Stimulated activated CD4-positive, alpha-beta T cell treated with anti-CD3 and anti-CD28 coated beads, Interleukin-12 subunit alpha, Interleukin-12 subunit beta, amount 100 ng/mL, for 4 hours (primary cell): ENCODE measurements around the gene PKD1.

Experiments
- DNase-seq: peaks from one replicate; pipeline ENCODE4 v3.0.0-alpha.2; 2020

Gene PKD1

GRCh38 chr16:2086106-2086742 is 49.5 kb downstream of the PKD1 start:
- DNase-seq, result no peak

DNA sequence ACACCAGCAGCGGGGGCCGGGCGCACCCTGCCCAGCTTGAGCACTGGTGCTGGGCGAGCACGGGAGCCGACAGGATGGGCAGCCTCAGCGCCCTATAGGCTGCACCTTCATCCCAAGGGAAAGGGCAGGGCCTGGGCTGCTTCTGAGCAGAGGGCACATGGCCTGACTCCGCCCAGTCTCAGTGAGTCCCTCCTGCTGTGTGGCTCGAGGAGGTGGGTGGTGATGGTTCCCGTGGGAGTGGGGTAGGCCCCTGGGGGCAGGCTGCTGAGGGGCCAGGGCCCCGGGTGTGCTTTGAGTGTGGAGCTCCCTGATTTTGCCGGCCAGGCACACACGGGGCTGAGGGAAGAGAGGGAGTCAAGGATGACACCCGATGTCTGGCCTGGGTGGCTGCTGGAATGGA is 50.0 kb downstream of the PKD1 start:
- DNase-seq, result no peak

DNA sequence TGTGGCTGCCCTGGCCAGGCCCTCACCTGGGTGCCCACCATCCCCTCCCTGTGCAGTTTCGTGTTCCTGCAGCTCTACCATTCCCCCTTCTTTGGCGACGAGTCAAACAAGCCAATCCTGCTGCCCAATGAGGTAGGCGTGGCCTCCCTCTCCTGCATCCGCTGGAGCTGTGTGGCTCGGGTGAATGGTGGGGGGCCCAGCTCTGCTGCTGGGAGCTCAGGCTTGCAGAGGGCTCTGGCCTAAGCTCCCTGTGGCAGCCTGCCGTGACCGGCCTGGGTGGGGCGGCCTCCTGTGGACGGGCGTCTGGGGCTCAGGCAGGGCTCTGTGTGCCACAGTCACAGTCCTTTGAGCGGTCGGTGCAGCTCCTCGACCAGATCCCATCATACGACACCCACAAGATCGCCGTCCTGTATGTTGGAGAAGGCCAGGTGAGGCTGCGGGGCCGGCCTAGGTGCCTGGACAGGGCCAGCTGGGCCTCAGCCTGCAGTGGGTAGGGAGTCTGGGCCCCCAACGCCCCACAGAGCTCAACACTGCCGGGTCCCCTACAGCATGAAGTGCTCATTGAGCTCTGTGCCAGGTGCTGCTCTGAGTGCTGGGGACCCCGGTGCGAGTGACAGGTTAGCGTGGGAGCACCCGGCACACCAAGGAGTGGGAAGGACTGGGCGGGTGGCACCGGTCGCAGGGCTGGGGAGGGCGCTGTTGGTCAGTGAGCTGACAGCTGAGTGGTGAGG is 50.6 kb downstream of the PKD1 start:
- DNase-seq, result no peak

GRCh38 chr16:2083876-2084780 is 51.6 kb downstream of the PKD1 start:
- DNase-seq, result no peak

DNA sequence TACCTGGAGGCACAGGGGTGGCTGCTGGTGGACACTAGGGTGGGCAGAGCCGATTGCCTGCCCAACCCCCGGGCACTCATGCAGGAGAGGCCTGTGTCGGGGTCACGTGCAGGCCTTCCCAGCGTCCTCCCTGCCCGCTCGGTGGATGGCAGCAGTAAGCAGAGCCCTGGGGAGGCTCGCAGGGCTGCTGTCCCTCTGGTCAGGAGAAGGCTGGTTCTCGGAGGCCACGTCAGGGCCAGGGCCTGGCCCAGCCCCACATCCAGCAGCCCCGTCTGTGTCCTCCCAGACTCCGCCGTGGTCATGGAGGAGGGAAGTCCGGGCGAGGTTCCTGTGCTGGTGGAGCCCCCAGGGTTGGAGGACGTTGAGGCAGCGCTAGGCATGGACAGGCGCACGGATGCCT is 52.3 kb downstream of the PKD1 start:
- no peak for DNase-seq

GRCh38 chr16:2082983-2083364 is 52.7 kb downstream of the PKD1 start:
- DNase-seq, result no peak

DNA sequence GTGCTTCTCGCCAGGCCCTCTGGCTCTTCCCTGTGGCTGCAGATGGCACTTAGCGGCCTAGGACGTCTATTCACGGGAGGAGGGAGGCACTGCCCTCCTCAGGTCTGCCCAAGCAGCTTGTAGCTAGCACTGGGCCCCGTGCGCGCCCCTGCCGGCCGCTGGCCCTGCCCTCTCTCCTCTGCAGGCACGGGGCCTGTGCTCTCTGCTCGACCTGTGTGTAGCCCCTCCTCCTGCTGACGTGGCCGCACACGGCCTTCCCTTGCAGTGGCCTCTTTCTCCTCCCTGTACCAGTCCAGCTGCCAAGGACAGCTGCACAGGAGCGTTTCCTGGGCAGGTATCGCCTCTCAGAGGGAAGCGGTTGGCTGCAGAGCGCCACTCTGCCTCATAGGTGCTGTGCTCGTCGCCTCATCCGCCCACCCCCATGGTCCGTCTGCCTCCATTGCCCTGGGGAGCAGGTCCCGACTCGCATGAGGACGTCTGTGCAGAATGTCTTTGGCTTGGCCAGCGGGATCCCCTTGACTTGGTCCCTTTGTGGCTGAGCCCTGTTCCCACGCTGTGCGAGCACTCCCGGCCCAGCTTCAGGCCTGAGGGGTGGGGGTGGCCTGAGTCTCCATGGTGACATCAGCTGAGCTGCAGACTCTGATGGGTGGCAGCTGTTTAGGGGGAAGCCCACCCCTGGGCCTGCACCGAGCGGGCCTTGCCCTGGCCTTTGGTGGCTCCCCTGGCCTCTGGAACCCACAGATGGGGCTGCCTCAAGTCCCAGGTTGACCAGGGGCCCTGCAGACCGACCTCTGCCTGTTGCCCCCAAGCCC is 53.3 kb downstream of the PKD1 start:
- no peak for DNase-seq

- no peak for DNase-seq
These were observed 54.3 kb downstream of the PKD1 start for GRCh38 chr16:2081201-2082084.

- DNase-seq, result no peak
These were observed 55.7 kb downstream of the PKD1 start for GRCh38 chr16:2079991-2080390.

GRCh38 chr16:2079311-2079800 is 56.3 kb downstream of the PKD1 start:
- DNase-seq, result no peak

- DNase-seq, result no peak
These were observed 57.0 kb downstream of the PKD1 start for GRCh38 chr16:2078691-2079090.

- no peak for DNase-seq
These were observed 57.6 kb downstream of the PKD1 start for GRCh38 chr16:2078096-2078495.

DNA sequence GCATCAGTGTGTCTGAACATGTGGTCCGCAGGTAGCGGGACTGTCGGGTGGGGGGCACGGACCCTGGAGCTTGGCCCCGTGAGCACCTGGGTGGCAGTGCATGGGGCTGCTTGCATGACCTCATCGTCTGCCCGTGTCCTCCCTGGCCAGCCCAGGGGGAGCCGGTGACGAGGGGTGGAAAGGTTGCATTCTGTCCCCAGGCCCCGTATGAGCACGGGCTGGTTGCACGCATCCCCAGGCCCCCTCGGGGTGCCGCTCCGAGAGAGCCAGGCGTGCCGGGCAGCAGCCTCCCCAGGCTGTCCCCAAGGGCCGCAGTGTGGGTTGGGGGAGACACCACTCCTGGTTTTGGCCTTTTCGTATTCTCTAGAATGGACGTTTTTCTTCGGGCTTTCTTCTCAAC is 58.0 kb downstream of the PKD1 start:
- no peak for DNase-seq

DNA sequence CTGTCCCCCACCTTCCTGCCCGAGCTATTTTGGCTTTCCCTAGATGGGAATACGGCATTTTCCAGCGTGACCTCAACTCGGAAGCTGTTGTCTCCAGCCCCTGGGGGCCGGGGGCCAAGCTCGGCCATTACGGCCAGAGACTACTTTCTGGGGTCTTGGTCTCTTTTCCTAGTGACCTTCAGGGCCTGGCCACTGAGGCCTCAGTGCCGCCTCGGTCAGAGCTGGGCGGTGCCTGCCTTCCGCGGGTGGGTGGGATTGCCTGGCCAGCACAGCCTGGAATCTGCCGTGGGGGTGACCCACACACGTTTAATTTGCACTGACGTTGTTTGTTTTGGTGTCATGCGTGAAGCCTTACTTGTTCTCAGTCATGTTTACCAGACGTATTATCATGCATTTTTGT is 58.7 kb downstream of the PKD1 start:
- DNase-seq, result no peak

GRCh38 chr16:2076072-2076865 is 59.4 kb downstream of the PKD1 start:
- no peak for DNase-seq

- DNase-seq, result no peak
These were observed 60.1 kb downstream of the PKD1 start for GRCh38 chr16:2075631-2076030.

DNA sequence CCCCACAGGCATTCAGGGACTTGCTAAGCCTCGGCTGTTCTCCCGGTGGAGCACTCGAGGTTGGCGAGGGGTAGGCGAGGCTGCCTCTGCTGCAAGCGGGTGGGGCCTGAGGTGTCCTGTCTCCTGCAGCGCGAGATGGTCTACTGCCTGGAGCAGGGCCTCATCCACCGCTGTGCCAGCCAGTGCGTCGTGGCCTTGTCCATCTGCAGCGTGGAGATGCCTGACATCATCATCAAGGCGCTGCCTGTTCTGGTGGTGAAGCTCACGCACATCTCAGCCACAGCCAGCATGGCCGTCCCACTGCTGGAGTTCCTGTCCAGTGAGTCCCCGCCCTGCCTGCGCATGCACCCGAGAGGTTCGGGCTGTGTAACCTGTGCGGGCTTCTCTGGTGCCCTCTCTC is 61.6 kb downstream of the PKD1 start:
- no peak for DNase-seq

DNA sequence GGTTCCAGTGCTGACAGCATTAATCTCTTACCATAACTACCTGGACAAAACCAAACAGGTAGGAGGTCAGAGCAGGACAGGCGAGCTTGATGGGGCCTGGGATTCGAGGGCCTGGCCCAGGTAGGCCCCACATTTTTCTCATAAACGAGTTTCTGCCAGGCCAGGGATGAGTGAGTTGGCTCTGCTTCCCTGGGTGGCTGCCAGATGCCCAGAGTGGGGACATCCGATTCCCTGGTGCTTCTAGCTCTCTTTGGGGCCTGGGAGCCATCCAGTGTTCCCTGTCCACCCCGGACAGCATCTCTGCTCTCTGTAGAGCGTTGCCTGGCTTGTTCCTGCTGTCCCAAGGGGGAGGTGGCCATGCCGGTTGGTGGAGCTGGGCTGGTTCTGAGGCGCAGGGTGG is 62.8 kb downstream of the PKD1 start:
- no peak for DNase-seq

GRCh38 chr16:2071454-2072202 is 64.1 kb downstream of the PKD1 start:
- DNase-seq, result no peak
